ENCODE measurements around the gene FHIP2A. TPM values are rescaled to one million over a fixed set of nuclear protein-coding genes. Genes with fewer than 3 reads are reported as not detected.
"Not testable (repeated sequence)": the region's sequence is repeated elsewhere in the genome, so short reads cannot be mapped to it uniquely, and the experiment has no call there.

FHIP2A gene
- total RNA-seq, 3 donors from 2014 or later = 13.6 to 26.8 (median 14.8) TPM

DNA sequence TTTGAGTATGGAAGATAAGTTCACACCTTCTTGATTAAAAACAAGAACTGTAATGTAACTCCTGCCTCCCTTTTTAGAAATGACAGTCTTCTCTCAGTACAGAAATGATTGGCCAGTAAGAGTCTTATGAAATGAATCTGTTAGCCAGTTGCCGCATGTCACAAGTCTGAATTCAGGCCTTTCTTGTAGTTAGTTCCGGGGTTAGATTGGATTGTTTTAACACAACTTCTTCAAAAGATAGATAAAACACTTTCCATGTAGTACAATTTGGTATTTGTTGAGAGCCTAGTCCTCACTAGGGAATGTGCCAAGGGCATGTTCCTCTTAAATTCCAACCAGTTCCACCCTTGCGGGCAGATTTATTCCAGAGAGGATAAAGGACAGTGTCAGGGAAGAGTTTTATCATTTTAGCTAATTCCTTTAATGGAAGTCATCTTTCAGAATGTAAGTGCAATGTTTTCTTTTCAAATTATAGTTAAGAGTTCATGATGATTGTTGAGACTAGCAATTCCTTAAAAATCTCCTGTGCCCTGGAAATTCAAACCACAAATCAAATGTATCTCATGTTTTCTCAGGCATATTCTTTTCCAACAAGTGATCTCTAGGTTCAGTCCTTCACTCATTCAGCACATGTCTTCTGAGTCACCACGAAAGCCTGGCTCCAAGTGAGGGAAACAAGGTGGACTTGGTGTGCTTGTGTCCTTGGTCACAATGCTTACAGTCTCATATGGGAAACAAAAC lies 4.1 kb downstream of the FHIP2A start:
- H3K9me3 Mint-ChIP-seq = no peaks in the 10 kb centered on the region
- DNase-seq = no peak
- peaks cover 62% of the 10 kb centered on the region for H3K4me1 Mint-ChIP-seq (ENCODE audit: low read depth)

DNA sequence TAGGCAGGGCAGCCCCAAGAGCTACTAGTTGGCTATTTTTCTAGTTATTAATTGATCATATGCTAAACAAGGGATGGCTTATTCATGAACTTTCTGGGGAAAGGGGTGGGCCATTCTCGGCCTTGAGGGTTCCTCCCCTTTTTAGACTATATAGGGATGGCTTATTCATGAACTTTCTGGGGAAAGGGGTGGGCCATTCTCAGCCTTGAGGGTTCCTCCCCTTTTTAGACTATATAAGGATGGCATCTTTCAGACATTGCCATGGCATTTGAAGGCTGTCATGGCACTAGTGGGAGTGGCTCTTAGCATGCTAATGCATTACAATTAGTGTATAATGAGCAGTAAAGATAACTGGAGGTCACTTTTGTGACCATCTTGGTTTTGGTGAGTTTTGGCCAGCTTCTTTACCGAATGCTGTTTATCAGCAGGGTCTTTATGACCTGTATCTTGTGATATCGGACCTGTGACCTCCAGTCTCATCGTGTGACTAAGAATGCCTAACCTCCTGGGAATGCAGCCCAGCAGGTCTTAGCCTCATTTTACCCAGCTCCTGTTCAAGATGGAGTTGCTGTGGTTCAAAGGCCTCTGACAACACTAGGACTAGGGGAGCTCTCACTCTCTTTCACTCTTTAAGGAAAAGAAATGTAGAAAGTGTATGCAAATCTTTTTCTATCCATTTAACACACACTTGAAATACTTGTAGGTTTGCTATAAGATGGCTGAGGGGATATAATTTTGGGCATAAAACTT lies 7.8 kb downstream of the FHIP2A start:
- Mint-ChIP-seq H3K36me3 (ENCODE audit: insufficient read depth) (peaks cover 16% of the 10 kb centered on the region), H3K27me3 (ENCODE audit: low read depth) (no peaks in the 10 kb centered on the region), H3K9me3 (no peaks in the 10 kb centered on the region), H3K4me1 (ENCODE audit: low read depth) (peaks cover 52% of the 10 kb centered on the region), H3K4me3 (peak overlapping the region; percentile 9)
- DNase-seq (no peak), ATAC-seq (no peak)

More for the DNA sequence above, 4.1 kb downstream of the FHIP2A start:
- Mint-ChIP-seq H3K4me3 (peak overlapping the region; percentile 16), H3K27me3 (ENCODE audit: low read depth) (no peaks in the 10 kb centered on the region), H3K36me3 (ENCODE audit: insufficient read depth) (peaks cover 5% of the 10 kb centered on the region)
- ATAC-seq = peak; percentile 10 to 22

DNA sequence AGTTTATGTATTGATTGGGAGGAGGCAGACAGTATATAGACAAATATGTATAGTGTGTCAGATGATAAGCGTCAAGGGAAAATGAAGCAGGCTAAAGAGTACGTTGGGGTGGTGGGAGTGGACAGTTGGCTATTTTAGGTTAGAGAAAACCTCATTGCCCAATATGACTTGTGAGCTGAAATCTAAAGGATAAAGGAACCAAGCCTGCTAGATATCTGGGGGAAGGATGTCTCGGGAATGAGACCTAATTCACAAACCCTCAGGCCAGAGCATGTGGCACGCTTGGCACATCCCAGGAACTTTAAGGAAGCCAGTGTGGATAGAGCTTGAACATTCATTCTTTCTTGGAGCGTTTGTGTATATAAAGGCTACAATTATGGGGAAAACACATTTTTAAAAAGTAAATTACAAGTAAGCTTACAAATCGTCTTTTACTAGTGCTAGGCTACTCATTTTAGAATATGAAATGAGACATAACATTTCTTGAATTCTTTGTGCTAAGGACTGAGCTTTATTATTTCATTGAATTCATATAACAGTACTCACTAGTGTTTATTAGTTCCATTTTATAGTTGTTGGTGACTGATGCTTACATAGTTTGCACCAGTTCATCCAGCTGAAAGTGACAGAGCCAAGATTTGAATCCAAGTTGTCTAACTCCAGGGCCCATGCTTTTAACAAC lies 9.7 kb downstream of the FHIP2A start:
- ATAC-seq = no peak

DNA sequence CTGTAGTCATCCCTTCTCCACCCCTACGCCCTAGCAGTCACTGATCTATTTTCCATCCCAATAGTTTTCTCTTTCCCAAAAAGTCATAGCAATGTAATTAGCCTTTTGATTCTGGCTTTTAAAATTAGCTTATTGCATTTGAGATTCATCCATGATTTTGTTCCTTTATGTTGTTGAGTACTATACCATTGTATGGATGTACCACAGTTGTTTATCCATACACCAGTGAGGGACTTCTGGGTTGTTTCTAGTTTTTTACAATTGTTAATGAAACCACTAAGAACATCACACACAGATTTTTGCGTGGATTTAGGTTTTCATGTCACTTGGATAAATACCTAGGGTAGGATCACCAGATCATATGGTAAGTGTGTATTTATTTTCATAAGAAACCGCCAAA lies 16.1 kb downstream of the FHIP2A start:
- H3K4me3 Mint-ChIP-seq = no peak overlapping the region

More for the DNA sequence above, 9.7 kb downstream of the FHIP2A start:
- DNase-seq = no peak
- no peaks in the 10 kb centered on the region for H3K27me3 Mint-ChIP-seq (ENCODE audit: low read depth)
- no peaks in the 10 kb centered on the region for H3K9me3 Mint-ChIP-seq
- peaks cover 16% of the 10 kb centered on the region for H3K36me3 Mint-ChIP-seq (ENCODE audit: insufficient read depth)
- H3K4me3 Mint-ChIP-seq = no peak overlapping the region
- H3K4me1 Mint-ChIP-seq (ENCODE audit: low read depth) = peaks cover 33% of the 10 kb centered on the region

DNA sequence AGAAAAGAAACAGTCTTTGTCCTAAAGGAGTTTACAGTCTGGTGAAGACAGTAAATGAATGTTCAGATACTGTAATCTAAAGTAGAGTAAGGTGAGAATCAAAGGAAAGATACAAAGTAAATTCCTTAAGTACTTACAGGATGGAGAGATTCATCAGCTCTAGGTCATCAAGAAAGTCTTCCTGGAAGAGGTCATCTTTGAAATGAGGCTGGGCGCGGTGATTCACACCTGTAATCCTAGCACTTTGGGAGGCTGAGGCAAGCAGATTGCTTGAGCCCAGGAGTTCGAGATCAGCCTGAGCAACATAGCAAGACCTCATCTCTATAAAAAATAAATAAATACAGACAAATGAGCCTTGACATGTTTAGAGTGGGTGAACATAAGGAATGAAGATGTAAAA lies 18.3 kb downstream of the FHIP2A start:
- DNase-seq (no peak), ATAC-seq (no peak)
- Mint-ChIP-seq H3K9me3 (no peaks in the 10 kb centered on the region), H3K36me3 (ENCODE audit: insufficient read depth) (peaks cover 22% of the 10 kb centered on the region), H3K4me3 (no peak overlapping the region), H3K27me3 (ENCODE audit: low read depth) (no peaks in the 10 kb centered on the region), H3K4me1 (ENCODE audit: low read depth) (no peaks in the 10 kb centered on the region)

More for the DNA sequence above, 16.1 kb downstream of the FHIP2A start:
- Mint-ChIP-seq H3K9me3 (no peaks in the 10 kb centered on the region), H3K36me3 (ENCODE audit: insufficient read depth) (peaks cover 20% of the 10 kb centered on the region), H3K27me3 (ENCODE audit: low read depth) (no peaks in the 10 kb centered on the region), H3K4me1 (ENCODE audit: low read depth) (no peaks in the 10 kb centered on the region)
- DNase-seq = no peak
- ATAC-seq = no peak

DNA sequence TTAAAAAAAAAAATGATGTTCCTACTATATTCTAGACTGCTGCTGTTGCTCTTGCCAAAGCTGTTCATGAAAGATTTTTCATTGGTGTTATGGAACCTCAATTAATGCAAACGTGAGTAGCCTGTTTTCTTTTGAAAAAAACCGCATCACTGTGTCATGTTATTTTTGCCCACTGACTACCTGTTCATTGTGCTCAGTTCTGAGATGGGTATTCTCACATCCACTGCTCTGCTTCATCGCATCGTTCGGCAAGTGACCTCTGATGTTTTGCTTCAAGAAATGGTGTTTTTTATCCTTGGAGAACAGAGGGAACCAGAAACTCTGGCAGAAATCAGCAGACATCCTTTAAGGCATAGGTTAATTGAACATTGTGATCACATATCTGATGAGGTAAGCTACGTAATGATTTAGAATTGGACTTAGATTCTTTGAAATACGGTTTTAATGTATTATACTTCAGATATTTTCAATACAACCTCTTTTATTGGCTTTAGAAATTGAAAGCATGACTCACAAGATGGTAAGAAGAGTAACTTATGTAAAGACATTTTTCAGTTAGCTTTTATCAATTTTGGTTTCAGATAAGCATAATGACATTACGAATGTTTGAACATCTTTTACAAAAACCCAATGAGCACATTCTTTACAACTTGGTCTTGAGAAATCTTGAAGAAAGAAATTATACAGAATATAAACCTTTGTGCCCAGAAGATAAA lies 24.6 kb downstream of the FHIP2A start:
- H3K36me3 Mint-ChIP-seq (ENCODE audit: insufficient read depth) = peaks cover 45% of the 10 kb centered on the region
- no peaks in the 10 kb centered on the region for H3K27me3 Mint-ChIP-seq (ENCODE audit: low read depth)
- ATAC-seq = no peak
- H3K4me1 Mint-ChIP-seq (ENCODE audit: low read depth) = peaks cover 2% of the 10 kb centered on the region
- H3K4me3 Mint-ChIP-seq = no peak overlapping the region
- no peak for DNase-seq
- H3K9me3 Mint-ChIP-seq = no peaks in the 10 kb centered on the region

DNA sequence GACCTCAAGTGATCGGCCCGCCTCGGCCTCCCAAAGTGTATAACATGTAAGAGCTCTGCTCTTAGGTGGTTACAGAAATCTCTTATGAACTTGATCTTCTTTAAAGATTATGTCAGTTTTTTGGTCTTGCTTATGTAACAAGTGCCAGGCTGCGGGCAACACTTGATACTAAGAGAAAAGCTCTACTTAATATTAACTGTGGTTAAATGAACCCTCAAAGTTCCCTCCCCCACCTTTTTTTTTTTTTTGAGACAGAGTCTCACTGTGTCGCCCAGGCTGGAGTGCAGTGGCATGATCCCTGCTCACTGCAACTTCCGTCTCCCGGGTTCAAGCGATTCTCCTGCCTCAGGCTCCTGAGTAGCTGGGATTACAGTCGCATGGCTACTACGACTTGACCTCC lies 25.9 kb downstream of the FHIP2A start:
- ATAC-seq; H3K4me3 Mint-ChIP-seq; DNase-seq; H3K9me3 Mint-ChIP-seq; H3K4me1 Mint-ChIP-seq (ENCODE audit: low read depth); H3K27me3 Mint-ChIP-seq (ENCODE audit: low read depth): not testable (repeated sequence)
- peaks cover 48% of the 10 kb centered on the region for H3K36me3 Mint-ChIP-seq (ENCODE audit: insufficient read depth)

DNA sequence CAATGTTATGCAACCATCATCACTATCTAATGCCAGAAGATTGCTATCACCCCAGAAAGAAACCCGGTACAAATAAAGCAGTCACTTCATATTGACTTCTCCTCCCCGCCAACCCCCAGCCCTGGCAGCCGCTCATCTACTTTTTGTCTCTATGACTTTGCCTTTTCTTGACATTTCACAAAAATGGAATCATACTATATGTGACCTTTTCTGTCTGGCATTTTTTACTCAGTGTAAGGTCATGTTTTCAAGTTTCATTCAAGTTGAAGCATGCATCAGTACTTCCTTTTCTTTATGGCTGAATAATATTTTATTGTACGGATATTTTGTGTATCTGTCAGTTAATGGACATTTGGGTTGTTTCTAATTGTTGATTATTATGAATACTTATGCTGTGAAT lies 28.1 kb downstream of the FHIP2A start:
- H3K27me3 Mint-ChIP-seq (ENCODE audit: low read depth) = no peaks in the 10 kb centered on the region
- H3K9me3 Mint-ChIP-seq = no peaks in the 10 kb centered on the region
- H3K4me3 Mint-ChIP-seq = no peak overlapping the region
- H3K36me3 Mint-ChIP-seq (ENCODE audit: insufficient read depth) = peaks cover 45% of the 10 kb centered on the region
- H3K4me1 Mint-ChIP-seq (ENCODE audit: low read depth) = peaks cover 2% of the 10 kb centered on the region
- DNase-seq = no peak
- ATAC-seq = no peak

DNA sequence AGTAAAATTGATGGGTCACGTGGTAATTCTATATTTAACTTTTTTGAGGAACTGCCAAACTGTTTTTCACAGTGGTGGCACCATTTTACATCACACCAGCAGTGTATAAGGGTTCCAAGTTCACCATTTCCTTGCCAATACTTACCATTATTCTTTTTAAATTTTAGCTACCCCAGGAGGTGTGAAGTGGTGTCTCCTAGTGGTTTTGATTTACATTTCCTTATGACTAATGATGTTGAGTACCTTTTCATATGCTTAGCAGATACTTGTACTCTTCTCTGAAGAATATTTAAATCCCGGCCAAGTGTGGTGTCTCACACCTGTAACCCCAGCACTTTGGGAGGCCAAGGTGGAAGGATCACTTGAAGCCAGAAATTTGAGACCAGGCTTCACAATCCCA lies 28.5 kb downstream of the FHIP2A start:
- Mint-ChIP-seq H3K27me3 (ENCODE audit: low read depth) (no peaks in the 10 kb centered on the region), H3K36me3 (ENCODE audit: insufficient read depth) (peaks cover 47% of the 10 kb centered on the region), H3K4me3 (no peak overlapping the region), H3K4me1 (ENCODE audit: low read depth) (peaks cover 7% of the 10 kb centered on the region), H3K9me3 (no peaks in the 10 kb centered on the region)
- DNase-seq (no peak), ATAC-seq (no peak)

DNA sequence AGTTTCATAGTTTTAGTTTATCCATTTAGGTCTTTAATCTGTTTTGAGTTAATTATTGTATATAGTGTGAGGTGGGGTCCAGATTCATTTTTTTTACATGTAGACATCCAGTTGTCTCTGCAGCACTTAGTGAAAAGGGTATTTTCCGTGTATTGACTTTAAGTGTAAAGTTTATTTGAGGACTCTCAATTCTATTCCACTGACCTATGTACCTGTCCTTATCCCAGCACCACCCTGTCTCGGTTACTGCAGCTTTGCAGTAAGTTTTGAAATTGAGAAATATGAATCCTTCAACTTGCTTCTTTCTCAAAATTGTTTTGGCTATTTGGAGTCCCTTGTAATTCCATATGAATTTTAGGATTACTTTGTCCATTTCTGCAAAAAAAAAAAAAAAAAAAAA lies 29.8 kb downstream of the FHIP2A start:
- Mint-ChIP-seq H3K9me3 (no peaks in the 10 kb centered on the region), H3K36me3 (ENCODE audit: insufficient read depth) (peaks cover 49% of the 10 kb centered on the region), H3K4me1 (ENCODE audit: low read depth) (peaks cover 15% of the 10 kb centered on the region), H3K27me3 (ENCODE audit: low read depth) (no peaks in the 10 kb centered on the region), H3K4me3 (no peak overlapping the region)
- ATAC-seq = no peak
- DNase-seq = no peak

DNA sequence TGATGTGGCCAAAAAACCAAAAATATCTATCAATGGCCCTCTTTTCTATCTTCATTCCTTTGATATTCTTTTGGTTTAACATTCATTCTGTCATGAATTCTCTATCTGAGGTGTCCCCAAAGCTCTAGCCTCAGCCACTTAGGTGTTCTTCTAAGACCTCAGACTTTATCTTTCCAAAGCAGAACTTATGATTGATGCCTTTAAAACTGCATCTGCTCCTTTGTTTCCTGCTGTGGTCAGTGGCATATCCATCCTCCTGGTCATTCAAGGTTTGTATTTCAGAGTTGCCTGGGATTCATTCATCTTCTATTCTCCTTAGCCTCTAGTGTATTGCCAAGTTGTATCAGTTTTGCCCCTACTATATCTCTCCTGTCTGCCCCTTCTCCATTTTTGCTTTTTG lies 30.6 kb downstream of the FHIP2A start:
- DNase-seq = no peak
- Mint-ChIP-seq H3K36me3 (ENCODE audit: insufficient read depth) (peaks cover 44% of the 10 kb centered on the region), H3K4me1 (ENCODE audit: low read depth) (peaks cover 19% of the 10 kb centered on the region), H3K9me3 (no peaks in the 10 kb centered on the region), H3K27me3 (ENCODE audit: low read depth) (no peaks in the 10 kb centered on the region), H3K4me3 (no peak overlapping the region)
- ATAC-seq = no peak

DNA sequence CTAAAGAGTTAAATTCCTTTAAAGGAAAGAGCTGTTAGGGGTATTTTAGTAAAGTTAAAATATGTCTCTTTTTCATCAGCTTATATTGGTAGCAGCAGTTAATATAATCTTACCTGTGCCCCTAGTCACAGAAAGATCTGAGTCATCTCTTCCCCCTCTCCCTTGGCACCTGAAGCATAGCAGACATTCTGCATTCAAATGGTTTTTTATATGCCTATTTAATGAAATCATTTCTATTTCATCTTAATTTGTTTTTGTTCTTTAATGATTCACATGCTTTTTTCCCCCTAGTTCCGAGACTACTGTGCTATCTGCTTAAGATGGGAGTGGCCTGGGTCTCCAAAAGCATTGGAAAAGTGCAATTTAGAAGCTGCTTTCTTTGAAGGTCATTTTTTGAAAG lies 33.3 kb downstream of the FHIP2A start:
- peaks cover 38% of the 10 kb centered on the region for H3K36me3 Mint-ChIP-seq (ENCODE audit: insufficient read depth)
- H3K4me1 Mint-ChIP-seq (ENCODE audit: low read depth) = peaks cover 25% of the 10 kb centered on the region
- no peaks in the 10 kb centered on the region for H3K9me3 Mint-ChIP-seq
- H3K27me3 Mint-ChIP-seq (ENCODE audit: low read depth) = no peaks in the 10 kb centered on the region
- ATAC-seq (no peak), DNase-seq (no peak)
- no peak overlapping the region for H3K4me3 Mint-ChIP-seq

DNA sequence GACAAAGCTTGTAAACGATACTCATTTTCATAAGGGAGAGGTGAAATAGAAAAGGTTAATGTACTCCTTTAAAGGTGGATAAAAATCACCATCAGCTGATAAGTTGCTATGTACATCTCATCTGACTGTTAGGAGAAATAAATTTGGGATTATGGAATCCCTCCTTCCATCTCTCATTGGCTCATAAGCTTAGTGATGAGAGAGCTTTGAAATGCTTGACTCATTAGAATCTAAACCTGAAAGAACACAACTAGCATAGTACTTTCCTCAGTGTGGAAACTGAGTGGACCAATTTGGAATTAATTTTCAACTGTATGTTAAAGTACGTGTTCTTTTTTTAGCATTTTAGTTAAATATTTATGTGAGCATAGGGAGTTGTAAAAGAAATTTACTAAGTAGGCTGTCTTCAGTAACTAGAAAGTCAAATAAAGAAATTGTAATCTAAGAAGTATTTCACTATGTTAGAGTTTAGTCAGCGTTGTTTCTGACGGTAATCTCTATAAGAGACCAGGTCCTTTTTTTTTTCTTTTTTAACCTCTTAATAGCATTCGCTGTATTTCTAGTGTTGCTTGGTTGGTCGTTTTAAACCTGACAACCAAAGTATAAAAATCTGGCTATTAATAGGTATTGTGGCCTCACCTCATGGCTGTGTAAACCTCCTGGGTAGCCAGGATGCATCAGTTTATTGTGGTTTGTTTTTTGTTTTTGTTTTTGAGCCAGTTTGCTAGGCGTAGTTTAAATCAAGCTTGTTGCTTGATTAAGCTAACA lies 34.4 kb downstream of the FHIP2A start:
- DNase-seq = no peak
- peaks cover 37% of the 10 kb centered on the region for H3K36me3 Mint-ChIP-seq (ENCODE audit: insufficient read depth)
- H3K27me3 Mint-ChIP-seq (ENCODE audit: low read depth) = no peaks in the 10 kb centered on the region
- H3K4me1 Mint-ChIP-seq (ENCODE audit: low read depth) = peaks cover 25% of the 10 kb centered on the region
- H3K4me3 Mint-ChIP-seq = no peak overlapping the region
- ATAC-seq = no peak
- H3K9me3 Mint-ChIP-seq = no peaks in the 10 kb centered on the region
